Measurements from ENCODE around the gene GABRR3.

Gene GABRR3

DNA sequence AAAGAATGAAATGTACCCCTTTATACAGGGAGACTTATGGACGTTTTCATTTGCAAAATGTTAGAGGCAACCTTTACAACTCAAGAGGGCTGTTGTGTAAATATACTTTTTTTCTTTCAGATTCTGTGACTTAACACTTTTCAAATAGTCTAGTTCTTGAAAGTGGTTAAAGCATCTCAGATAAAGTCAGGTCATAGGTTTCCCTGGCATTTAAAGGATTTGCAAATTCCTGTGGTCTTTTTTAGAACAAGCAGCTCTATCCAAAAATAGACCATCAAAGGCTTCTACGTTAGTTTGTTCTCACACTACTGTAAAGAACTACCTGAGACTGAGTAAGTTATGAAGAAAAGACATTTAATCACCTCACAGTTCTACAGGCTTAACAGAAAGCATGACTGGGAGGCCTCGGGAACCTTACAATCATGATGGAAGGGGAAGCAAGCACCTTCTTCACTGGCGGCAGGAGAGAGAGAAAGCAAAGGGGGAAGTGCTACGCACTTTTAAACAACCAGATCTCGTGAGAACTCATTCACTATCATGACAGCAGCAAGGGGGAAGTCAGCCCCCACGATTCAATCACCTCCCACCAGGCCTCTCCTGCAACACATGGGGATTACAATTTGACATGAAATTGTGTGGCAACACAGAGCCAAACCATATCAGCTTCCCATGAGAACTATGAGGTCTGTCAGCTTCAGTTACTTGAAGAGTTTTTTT is 23.3 kb upstream of the GABRR3 start:
- POLR2A ChIA-PET = no interaction called here
- TF ChIP-seq ZBTB21 (tag by site-specific recombination; IDR thresholded peaks at IDR 0.05) (no peak), ZNF423 (tag by site-specific recombination; IDR thresholded peaks at IDR 0.05) (no peak), ZNF362 (tag by site-specific recombination; IDR thresholded peaks at IDR 0.05) (no peak), ZNF558 (tag by site-specific recombination; IDR thresholded peaks at IDR 0.05) (no peak), ZNF121 (tag by site-specific recombination; IDR thresholded peaks at IDR 0.05) (no peak), ZNF174 (tag by site-specific recombination; IDR thresholded peaks at IDR 0.05) (no peak), ZNF548 (tag by site-specific recombination; IDR thresholded peaks at IDR 0.05) (no peak), KLF8 (tag by site-specific recombination; IDR thresholded peaks at IDR 0.05) (no peak), PRDM1 (tag by site-specific recombination; IDR thresholded peaks at IDR 0.05) (no peak), ZNF223 (tag by site-specific recombination; IDR thresholded peaks at IDR 0.05) (no peak)
- TF ChIP-seq, protein P1, sequence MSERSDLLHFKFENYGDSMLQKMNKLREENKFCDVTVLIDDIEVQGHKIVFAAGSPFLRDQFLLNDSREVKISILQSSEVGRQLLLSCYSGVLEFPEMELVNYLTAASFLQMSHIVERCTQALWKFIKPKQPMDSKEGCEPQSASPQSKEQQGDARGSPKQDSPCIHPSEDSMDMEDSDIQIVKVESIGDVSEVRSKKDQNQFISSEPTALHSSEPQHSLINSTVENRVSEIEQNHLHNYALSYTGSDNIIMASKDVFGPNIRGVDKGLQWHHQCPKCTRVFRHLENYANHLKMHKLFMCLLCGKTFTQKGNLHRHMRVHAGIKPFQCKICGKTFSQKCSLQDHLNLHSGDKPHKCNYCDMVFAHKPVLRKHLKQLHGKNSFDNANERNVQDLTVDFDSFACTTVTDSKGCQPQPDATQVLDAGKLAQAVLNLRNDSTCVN (tag by site-specific recombination; optimal IDR thresholded peaks at IDR 0.05) = no peak
- Histone ChIP-seq H3K4me3 (ENCODE audit: low read depth, low read length) (no peak overlapping the region), H3K36me3 (ENCODE audit: control insufficient read depth in 2 of 2, insufficient read depth in 1 of 2, low read length in 2 of 2) (no peaks in the 10 kb centered on the region), H3K4me1 (ENCODE audit: control insufficient read depth, insufficient read depth, low read length) (no peaks in the 10 kb centered on the region), H3K27ac (ENCODE audit: extremely low read depth, low read depth, low read length) (no peak overlapping the region), H3K9me3 (ENCODE audit: control insufficient read depth, insufficient read depth, low read depth, low read length) (no peaks in the 10 kb centered on the region)
- CTCF ChIA-PET = no interaction called here

GRCh38 chr3:98057631-98058030 is 22.5 kb upstream of the GABRR3 start:
- POLR2A ChIA-PET = no interaction called here
- H3K9me3 ChIP-seq (ENCODE audit: control insufficient read depth, insufficient read depth, low read depth, low read length) = no peaks in the 10 kb centered on the region
- no peaks in the 10 kb centered on the region for H3K4me1 ChIP-seq (ENCODE audit: control insufficient read depth, insufficient read depth, low read length)
- CTCF ChIA-PET = no interaction called here
- H3K4me3 ChIP-seq (ENCODE audit: low read depth, low read length) = no peak overlapping the region
- no peaks in the 10 kb centered on the region for H3K36me3 ChIP-seq (ENCODE audit: control insufficient read depth in 2 of 2, insufficient read depth in 1 of 2, low read length in 2 of 2)
- H3K27ac ChIP-seq (ENCODE audit: extremely low read depth, low read depth, low read length) = no peak overlapping the region
- TF ChIP-seq ZNF133 (tag by site-specific recombination; IDR thresholded peaks at IDR 0.05) (no peak), ZNF366 (tag by site-specific recombination; conservative IDR thresholded peaks at IDR 0.05) (no peak), ZNF555 (tag by site-specific recombination; conservative IDR thresholded peaks at IDR 0.05) (no peak), ZNF341 (tag by site-specific recombination; IDR thresholded peaks at IDR 0.05; ENCODE audit: low read depth) (no peak), ZNF624 (tag by site-specific recombination; IDR thresholded peaks at IDR 0.05) (no peak), FEZF1 (tag by site-specific recombination; IDR thresholded peaks at IDR 0.05) (no peak), ZNF423 (tag by site-specific recombination; IDR thresholded peaks at IDR 0.05) (no peak), ZNF214 (tag by site-specific recombination; IDR thresholded peaks at IDR 0.05; ENCODE audit: borderline replicate concordance) (no peak), ZNF169 (tag by site-specific recombination; IDR thresholded peaks at IDR 0.05) (no peak), ZNF248 (tag by site-specific recombination; IDR thresholded peaks at IDR 0.05) (no peak), ZNF76 (tag by site-specific recombination; IDR thresholded peaks at IDR 0.05; ENCODE audit: borderline replicate concordance, low read depth) (no peak), ZNF596 (tag by site-specific recombination; IDR thresholded peaks at IDR 0.05) (no peak), ZNF704 (tag by site-specific recombination; IDR thresholded peaks at IDR 0.05) (no peak), OVOL3 (tag by site-specific recombination; IDR thresholded peaks at IDR 0.05) (no peak), ZNF274 (IDR thresholded peaks at IDR 0.05; ENCODE audit: low read length) (no peak), ZNF274 (tag by site-specific recombination; IDR thresholded peaks at IDR 0.05; ENCODE audit: borderline replicate concordance) (no peak)
- TF ChIP-seq, protein P1 (tag by site-specific recombination; optimal IDR thresholded peaks at IDR 0.05) = no peak

Data from HEK293 (cell line).